GM10847 (cell line): Measurements from ENCODE around the gene NRK.

Source experiments
- POLR2A ChIP-seq: IDR thresholded peaks from 2 replicates; pipeline ENCODE4 v1.6.1; 2011; ENCODE audit not compliant: insufficient read length; ENCODE audit errors: extremely low read depth

Gene NRK

GRCh38 chrX:106000203-106000602, 177.9 kb downstream of the NRK start:
- no peak for TF ChIP-seq POLR2A

GRCh38 chrX:106005684-106006083, 183.3 kb downstream of the NRK start:
- no peak for TF ChIP-seq POLR2A

- no peak for TF ChIP-seq POLR2A
Observed at GRCh38 chrX:106007815-106008214, 185.5 kb downstream of the NRK start.
